NCI-H2107 (cell line): Measurements from ENCODE around the gene BRINP2.

ENCODE experiments used
- DNase-seq: peaks from one replicate; lab custom pipeline; 2025; lab: John Stamatoyannopoulos, UW

Gene BRINP2

DNA sequence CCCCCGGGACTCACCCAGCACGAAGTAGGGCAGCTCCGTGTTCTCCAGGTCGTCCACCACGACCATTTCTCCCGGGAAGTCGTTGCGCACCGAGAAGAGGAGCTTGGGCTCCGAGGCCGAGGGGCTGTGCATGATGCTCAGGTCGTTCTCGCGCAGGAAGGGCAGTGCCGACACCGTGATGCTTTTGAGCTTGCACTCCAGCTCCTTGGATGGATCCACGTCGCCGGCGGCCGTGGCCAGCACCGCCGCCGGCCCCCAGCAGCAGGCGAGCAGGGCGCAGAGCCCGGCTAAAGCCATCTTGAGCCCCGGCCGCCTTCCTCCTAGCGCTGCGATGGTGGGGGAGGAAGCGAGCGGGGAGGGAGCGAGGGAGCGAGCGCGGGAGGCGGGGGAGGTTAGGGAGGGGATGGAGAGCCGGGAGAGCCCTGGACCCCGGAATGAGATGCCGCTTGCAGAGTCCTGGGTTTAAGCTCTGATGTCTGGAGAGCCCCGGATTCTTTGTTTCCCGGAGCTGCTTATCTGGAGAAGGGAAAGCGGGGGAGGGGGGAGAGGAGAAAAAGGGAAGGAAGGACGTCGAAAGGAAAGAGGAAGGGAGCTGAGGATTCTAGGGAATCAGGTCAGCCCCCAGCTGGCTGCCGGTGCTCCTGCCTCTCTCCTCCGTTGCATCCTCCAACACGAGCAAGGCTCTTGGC, 6.2 kb upstream of the BRINP2 start, which contains the start of gene ASTN1:
TSS of gene ASTN1 (minus strand) at position 333 of the 689 bp plus-strand sequence. CDS start at position 297, 36 bp downstream.
- no peak for DNase-seq

DNA sequence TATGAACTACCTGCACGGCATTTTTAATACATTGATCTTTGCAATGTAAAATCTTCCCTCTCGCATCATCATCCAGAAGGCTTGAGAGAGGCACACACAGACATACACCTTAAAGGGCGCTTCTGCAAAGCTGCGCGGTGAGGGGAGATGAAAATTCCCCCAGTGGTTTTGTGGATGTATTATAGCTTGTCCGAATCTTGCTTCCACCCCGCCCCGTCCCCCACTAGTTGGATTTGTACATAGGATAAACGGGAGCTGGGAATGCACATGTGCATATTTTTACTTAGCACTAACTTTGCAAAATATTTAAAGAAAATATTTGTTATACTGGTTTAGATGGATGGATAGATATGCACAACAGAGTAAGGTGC, 5.7 kb upstream of the BRINP2 start:
- no peak for DNase-seq

DNA sequence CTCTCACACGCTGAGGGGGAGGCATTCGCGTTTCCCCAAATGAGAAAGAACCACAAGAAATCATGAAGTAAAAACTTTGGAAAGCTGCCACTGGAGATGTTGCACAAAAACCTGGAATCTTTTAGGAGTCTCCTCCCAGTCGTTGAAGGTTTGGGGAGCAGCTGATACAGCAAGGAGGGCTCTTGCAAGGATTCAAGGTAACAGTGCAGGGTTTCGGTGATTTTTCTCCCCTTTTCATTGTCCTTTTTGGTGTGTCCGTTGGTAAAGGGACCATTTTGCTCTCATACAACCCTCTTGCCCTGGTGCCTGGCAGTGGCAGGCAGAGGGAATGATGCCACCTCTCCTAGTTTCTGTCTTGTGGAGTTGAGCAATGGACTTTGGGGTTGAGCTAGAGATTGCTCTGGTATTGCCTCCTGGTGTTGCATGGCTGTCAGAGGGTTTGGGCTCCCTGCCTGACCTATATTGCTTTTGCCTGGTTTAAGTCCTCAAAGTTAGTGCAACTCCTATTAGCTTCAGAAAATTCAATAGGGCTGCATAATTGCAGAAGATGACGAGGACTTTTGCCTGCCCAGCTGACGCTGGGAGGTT, 872 bp downstream of the BRINP2 start:
- DNase-seq: no peak

DNA sequence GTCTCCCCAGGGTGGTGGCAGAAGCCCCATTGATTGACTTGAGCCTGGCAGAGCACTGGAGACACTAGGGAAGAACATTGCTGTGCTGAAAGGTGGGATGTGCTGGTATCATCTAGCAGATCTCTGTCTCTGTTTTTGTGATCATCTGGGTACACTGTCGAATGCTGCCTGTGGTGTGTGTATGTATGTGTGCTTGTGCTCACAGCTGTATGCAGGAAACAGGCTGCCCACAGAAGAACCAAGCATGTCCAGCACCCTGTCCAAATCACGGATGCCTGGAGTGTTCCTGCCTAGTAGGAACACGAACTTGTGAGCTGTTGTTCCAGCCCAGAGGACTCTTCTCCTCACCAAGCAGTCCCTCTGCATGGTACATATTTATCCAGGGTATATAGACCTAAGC, 1.5 kb downstream of the BRINP2 start:
- DNase-seq: no peak

DNA sequence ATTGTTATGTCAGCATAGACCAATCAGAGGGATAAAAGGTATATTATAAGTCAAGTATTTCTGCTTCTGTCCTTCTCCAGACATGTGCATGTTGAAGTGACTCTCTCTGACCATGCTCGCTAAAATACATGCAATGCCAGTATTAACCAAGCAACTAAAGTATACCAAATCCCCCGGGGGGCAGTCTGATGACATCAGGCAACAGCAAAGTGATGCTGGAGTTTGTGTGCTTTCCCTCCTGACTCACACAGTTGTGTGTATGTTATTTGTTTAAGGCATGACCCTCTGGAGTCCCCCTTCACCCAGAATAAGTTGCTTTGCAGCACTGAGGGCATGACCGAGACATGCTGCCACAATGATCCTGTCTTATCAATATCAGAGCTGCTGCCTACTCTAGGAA, 2.1 kb downstream of the BRINP2 start:
- no peak for DNase-seq

DNA sequence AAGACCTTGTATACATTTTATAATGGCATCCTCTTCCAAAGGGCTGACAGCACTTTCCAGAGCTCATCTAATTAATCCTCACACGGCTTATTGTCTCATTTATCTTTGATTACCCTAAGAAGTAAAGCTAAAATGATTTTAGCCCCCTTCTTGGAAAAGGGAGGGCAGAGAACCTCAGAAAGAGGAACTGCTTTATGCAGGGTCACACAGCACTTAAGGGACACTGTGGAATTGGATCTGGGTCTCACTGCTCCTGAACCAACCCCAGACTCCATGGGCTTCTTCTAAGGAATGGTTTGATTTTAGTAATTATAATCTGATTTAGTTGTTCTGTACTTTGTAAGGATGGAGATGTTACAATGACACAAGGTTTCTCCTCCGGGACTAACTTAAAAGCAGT, 3.2 kb downstream of the BRINP2 start:
- DNase-seq: no peak

DNA sequence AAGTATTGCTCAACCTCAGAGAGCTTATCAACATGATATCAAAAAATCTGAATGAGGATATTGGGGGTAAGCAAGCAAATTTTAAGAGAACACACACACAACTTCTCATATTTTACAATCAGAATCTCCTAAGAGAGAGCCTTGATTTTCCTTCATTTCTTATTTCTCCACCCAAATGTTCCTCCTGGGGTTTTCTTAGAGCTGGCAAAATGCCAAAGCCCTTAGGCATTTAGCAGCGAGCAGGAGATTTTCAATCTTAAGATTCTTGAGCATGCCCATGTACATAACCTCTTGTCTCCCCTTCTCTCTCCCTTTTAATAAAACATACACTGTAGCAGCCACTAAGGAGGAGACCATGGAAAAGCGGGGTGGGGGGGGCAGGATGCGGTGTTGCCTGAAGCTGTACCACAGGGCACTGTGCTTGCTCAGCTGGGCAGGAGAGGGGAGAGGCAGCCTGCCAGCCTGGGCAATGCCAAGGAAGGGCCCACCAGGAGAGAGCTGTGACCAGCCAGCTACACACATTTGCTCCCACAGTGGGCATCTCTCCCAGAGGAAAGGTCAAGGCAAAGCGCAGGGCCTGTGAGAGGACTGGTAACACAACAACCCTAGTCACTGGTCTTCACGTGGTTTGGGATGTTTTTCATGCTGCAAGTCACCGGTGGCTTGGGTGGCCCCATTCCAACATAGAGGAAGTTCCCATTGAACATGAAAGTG, 4.3 kb downstream of the BRINP2 start:
- no peak for DNase-seq

DNA sequence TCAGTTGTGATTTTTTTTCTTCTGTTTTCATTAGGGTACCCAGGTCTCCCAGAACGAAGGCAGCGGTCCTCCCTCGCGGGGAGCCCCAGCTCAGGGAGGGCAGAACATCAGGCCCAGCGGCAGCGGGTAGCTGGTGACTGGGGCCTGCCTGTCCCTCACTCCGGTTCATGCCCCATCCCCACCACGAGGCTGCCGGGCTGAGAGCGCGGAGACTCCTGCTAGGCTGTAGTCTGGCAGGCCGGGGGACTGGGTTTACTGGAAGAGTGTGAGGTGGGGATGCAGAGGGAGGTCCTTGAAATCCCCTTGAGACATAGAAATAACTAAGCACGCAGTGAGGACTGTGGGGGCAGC, 10.5 kb downstream of the BRINP2 start:
- DNase-seq: no peak

DNA sequence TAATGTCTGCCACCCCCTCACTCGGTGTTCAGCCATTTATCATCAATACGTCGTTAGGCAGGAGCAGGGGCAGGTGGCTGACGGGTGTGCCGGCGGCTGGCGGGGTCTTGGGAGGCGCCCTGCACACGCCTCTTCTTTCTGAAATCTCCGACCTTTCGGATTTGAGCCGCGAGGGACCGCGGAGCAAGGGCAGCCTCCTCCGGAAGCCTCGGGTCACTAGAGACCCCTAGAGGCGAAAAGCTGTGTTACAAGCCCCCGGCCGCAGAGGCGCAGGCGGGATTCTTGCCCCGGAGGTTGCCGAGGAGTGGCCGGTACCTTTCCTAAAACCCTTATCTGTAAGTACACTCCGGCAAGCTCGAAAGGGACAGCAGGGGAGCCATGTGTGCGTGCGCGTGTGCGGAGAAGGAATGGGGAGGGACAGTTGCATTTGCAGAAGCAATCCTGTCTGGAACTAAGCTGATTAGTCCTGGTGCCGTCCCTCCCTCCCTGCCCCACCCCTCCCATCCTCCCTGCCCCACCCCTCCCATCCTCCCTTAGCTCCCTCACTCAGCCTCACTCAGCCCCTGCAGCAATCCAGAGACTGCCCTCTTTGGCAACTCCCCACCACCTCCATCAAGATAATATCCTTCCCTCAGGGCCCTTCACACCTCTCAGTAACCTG, 11.0 kb downstream of the BRINP2 start:
- DNase-seq: peak; percentile 12

DNA sequence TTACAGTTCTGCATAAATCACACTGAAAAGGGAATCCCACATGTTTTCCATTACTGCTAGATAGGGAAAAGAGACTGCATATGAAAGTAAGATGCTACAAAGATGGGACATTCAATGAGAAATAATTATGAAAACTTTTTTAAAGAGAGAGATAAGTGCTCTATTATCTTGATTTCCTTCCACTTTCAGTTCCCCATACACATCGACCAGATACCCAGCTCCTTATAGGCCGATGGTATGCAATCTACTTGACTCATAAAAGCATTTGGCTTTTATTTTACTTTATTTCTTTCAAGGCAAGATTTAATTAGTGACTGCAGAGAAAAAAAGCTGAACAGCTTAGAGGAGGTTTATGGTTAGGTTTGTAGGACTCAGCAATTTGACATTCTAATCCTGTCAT, 13.1 kb downstream of the BRINP2 start:
- no peak for DNase-seq

DNA sequence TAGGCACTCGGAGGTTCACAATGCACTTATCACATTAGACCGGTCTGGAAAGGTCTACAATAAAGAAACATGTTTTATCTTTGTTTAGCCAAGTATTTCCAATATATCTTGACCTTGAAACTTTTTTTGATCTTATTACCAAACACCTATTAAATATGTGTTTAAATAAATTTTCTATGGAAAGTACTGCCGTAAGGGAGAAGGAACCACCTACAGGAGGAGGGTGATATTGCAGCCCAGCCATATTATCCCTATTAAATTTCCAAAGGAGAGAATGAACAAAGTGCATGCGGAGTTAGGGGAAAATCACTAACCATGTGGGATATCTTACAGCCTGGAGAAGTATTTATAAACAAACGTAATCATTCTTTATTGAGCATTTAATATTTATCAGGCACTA, 14.5 kb downstream of the BRINP2 start:
- DNase-seq: no peak

DNA sequence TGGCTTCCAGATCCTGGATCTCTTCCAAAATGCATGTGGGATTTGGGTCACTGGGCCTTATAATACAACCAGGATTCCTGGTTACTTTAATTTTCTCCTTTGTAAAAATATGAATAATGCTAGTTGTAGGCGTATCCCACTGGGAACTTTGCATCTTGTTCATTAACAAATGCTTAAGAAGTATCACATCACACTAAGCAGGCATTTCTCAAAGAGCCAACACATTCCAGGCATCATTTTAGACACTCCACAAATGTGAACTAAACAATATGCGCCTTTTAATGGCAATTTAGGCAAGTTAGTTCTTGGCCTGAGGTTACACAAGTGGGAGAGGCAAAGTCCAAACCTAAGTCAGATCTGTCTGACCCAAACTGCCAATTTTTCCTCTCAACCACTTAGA, 15.9 kb downstream of the BRINP2 start:
- DNase-seq: no peak

DNA sequence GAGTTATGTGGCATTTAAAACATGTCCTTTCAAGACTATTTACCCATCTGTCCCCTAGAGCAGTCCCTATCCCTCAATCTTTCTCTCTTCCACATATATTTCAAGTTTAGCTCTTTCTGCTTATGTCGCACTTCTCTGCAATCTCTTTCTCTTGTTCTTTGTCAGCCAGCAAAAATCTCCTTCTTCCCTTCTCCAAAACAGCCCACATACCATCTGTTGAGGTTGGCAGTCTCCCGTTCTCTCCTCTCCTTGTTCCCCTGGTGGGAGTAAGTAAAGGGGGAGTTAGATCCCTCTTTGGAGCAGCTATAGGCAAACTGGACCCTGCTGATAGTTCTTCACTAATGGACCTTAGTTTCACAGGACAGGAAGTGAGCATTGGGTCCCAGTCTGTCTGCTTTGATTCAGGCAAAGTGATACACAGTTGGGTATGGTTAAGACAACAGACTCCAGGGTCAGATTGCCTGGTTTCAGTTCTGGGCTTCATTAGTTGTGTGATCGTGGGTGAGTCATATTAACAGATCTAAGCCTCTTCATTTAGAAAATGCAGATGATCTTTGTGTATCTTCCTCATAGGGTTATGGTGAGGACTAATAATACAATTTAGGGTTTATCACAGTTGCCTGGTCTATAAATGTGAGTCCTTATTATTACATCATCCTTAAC, 19.7 kb downstream of the BRINP2 start:
- no peak for DNase-seq

DNA sequence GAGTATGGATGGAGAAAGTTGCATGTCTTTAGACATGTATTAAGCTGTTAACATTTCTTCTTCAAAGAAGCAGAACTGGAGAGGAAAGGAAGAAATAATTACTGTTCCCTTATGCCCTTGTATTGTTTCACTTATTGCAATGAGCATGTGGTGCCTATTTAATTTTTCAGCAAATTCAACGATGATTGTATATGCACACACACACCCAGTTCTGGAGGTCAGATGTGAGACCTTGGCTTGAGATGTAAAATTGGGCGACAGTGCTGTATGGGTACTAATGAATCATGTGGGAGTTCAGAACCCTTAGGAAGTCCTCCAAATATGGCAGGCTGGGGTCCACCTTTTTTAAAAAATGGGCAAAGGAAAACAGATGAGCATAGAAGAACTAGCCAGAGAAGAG, 27.5 kb downstream of the BRINP2 start:
- DNase-seq: no peak

DNA sequence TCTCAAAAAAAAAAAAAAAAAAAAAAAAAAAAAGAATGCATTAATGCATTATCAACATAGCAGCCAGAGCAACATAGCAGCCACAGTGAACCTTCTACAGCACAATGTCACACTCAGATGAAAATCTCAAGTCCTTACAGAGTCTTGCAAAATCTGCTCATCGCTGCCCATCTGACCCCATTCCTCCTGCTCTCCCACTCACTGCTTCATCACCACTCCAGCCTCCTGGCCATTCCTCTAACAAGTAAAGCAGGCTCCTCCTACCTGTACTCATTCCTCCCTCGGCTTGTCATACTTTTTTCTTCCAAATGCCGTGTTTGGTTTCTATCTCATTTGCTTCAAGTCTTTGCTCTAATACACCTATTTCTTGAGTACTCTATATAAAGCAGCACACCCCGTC, 29.5 kb downstream of the BRINP2 start:
- DNase-seq: no peak

DNA sequence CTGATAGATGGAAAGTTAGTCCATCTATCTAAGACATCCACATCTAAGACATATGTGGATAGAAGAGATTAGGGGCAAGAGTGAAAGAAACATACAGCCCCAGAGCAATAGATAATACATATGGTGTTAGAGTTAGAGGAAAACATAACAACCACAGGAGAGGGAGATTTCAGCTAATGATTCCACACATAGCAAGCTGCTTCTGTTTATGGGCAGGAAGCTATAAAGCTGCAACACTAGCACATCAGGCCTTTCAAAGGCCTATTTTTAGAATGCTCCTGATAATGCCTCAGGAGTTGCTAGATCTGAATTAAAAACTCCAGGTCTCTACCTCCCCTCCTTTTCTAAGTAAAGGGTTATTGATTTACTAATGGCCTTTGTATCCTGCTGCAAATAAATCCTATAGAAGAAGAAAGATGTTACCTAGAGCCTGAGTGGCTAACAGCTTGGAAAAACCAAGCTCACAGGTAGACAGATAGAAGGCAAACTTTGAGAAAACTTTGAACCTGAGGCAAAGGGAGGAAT, 36.1 kb downstream of the BRINP2 start:
- no peak for DNase-seq

DNA sequence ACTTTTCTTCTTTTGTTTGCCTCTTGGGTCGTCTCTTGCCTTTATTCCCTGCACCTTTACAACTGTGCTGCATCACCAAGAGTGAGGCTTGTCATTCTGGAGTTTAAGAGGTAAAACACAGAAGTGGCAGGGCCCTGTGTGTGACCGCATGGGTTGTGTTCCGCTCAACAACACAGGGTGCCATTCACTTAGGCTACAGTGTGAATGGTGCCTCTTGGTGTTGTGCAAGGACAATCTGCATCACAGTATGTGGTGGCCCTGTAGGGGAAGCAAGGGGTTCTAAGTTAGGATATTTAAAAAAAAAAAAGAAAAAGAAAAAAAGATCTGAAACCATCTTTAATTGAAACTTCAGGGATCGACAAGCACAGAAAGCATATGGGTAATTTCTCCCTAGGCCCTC, 38.2 kb downstream of the BRINP2 start:
- no peak for DNase-seq

DNA sequence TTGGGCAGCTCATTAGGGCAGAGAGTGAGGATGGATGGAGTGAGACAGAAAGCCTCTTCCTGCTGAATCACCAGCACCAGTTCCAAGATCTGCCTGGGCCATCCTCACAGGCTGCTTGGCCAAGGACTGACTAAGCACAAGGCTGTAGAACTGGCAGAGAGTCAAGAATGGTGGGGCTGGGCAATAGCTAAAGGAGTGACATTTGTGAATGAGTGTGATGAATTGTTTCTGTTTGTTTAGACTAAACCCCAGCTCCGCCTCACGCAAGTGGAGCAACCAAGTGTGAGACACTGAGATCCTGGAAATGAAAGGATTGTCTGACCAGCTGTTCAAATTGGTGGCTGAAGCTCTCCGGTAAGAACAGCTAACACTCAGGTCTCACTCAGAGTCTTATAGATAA, 38.6 kb downstream of the BRINP2 start:
- peak; percentile 41 for DNase-seq

DNA sequence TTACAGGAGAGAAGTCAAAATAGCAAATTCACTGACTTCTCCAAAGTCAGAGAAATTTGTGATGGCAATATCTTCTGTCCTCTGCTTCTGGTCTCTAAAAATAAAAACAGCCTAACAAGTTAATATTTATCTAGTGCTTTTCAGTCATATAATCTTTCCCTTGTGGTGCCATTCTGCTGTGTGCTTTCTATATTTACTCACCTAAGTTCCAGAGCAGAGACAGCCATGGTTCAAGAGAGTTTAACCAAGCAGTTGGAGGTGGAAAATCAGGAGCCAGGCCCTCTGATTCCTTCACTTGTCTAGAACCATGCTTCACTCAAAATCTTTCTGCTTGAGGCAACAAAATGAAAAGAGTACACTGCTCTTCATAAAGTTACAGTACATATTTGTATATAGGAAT, 39.3 kb downstream of the BRINP2 start:
- no peak for DNase-seq

DNA sequence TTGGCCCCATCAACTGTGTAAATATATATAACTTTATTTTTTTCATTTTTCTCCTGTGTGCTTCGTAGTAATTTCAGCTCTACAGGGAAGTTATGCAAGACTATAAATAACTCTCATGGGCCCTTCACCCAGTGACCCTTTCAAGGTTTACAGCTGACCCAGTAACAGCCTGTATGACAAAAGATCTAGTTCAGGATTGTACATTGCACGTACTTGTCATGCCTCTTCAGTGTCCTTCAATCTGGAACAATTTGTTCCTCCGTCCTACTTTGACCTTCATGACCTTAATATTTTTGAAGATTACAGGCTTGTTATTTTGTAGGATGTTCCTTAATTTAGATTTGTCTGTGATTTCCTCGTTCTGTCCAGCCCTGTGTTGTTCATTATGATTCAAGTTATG, 40.5 kb downstream of the BRINP2 start:
- DNase-seq: no peak

DNA sequence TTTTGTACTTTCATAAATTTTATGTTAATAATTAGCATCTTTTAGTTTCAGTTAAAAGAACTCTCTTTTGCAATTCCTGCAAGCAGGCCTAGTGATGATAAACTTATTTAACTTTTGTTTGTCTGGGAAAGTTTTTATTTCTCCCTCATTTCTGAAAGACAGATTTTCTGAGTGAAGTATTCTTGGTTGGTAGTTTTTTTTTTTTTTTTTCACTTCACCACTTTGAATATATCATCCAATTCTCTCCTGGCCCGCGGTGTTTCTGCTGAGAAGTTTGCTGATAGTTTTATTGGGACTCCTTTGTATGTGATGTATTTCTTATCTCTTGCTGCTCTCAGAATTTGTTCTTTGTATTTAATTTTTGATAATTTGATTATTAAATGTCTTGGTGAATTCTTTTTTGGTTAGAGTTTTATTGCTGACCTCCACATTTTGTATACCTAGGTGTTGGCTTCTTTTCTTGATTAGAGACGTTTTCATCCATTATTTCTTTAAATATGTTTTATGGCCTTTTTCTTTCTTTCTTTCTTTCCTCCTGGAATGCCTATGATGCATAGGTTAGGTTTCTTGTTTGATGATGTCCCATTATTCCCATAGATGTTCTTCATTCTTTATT, 45.9 kb downstream of the BRINP2 start:
- DNase-seq: no peak
